ENCODE results near the gene RSF1.

The RSF1 gene

GRCh38 chr11:77749232-77749631 is 71.3 kb downstream of the RSF1 start:
- DNase-seq: no peak

- no peak for DNase-seq
Observed at GRCh38 chr11:77748266-77748665, 72.3 kb downstream of the RSF1 start.

GRCh38 chr11:77747381-77747969 is 73.0 kb downstream of the RSF1 start:
- DNase-seq: no peak

GRCh38 chr11:77736473-77736872 is 84.0 kb downstream of the RSF1 start:
- DNase-seq: no peak

GRCh38 chr11:77734890-77735289 is 85.6 kb downstream of the RSF1 start:
- DNase-seq: no peak

- no peak for DNase-seq
Observed at GRCh38 chr11:77732143-77732542, 88.4 kb downstream of the RSF1 start.

- no peak for DNase-seq
Observed at GRCh38 chr11:77730789-77731188, 89.7 kb downstream of the RSF1 start.

GRCh38 chr11:77729063-77729462 is 91.5 kb downstream of the RSF1 start:
- DNase-seq: no peak

GRCh38 chr11:77728203-77728786 is 92.2 kb downstream of the RSF1 start:
- DNase-seq: no peak

- DNase-seq: no peak
Observed at GRCh38 chr11:77726524-77726923, 94.0 kb downstream of the RSF1 start.

- no peak for DNase-seq
Observed at GRCh38 chr11:77725433-77725832, 95.1 kb downstream of the RSF1 start.

- no peak for DNase-seq
Observed at GRCh38 chr11:77724636-77725035, 95.9 kb downstream of the RSF1 start.

- no peak for DNase-seq
Observed at GRCh38 chr11:77723024-77723423, 97.5 kb downstream of the RSF1 start.

- no peak for DNase-seq
Observed at GRCh38 chr11:77710358-77710757, 110.2 kb downstream of the RSF1 start.

GRCh38 chr11:77705876-77706579 is 114.5 kb downstream of the RSF1 start:
- no peak for DNase-seq

- DNase-seq: peak; percentile 40 to 45
Observed at GRCh38 chr11:77705195-77705875, 115.2 kb downstream of the RSF1 start.

GRCh38 chr11:77704029-77704428 is 116.5 kb downstream of the RSF1 start:
- DNase-seq: no peak

GRCh38 chr11:77699425-77699824 is 121.1 kb downstream of the RSF1 start:
- no peak for DNase-seq

- DNase-seq: no peak
Observed at GRCh38 chr11:77698896-77699295, 121.6 kb downstream of the RSF1 start.

GRCh38 chr11:77697865-77698264 is 122.7 kb downstream of the RSF1 start:
- DNase-seq: no peak

- DNase-seq: no peak
Observed at GRCh38 chr11:77695417-77695816, 125.1 kb downstream of the RSF1 start.

- no peak for DNase-seq
Observed at GRCh38 chr11:77690649-77691048, 129.9 kb downstream of the RSF1 start.

GRCh38 chr11:77687088-77687487 is 133.4 kb downstream of the RSF1 start:
- DNase-seq: no peak

- no peak for DNase-seq
Observed at GRCh38 chr11:77677138-77677537, 143.4 kb downstream of the RSF1 start.

Data from activated T-cell treated with anti-CD3 and anti-CD28 coated beads, Interleukin-2, amount 50 U/mL, for 48 hours (primary cell).